AG10803 (cell line): ENCODE data around the gene SMARCAD1.

ENCODE experiments used
- DNase-seq: peaks from one replicate; pipeline ENCODE4 v3.0.0; 2010; ENCODE audit warnings: low read depth
- H3K4me3 ChIP-seq: 2 replicates; pipeline ENCODE4 v1.5.1; 2011; ENCODE audit warnings: mild to moderate bottlenecking, low read length, control low read depth
- CTCF ChIP-seq: conservative IDR thresholded peaks from 2 replicates; pipeline ENCODE4 v1.5.1; 2011; ENCODE audit warnings: mild to moderate bottlenecking, low read length, control low read depth, inconsistent platforms

The SMARCAD1 gene

GRCh38 chr4:94211861-94212260 is 4.2 kb downstream of the SMARCAD1 start:
- no peak for TF ChIP-seq CTCF
- no peak for DNase-seq
- no peak overlapping the region for H3K4me3 ChIP-seq

GRCh38 chr4:94214703-94215319 is 7.1 kb downstream of the SMARCAD1 start:
- no peak for TF ChIP-seq CTCF
- no peak overlapping the region for H3K4me3 ChIP-seq
- no peak for DNase-seq

GRCh38 chr4:94216394-94216793 is 8.7 kb downstream of the SMARCAD1 start:
- no peak for DNase-seq

GRCh38 chr4:94219402-94219801 is 11.7 kb downstream of the SMARCAD1 start:
- no peak for DNase-seq
- H3K4me3 ChIP-seq, result no peak overlapping the region
- no peak for TF ChIP-seq CTCF

More at GRCh38 chr4:94216394-94216793, 8.7 kb downstream of the SMARCAD1 start:
- no peak for TF ChIP-seq CTCF
- no peak overlapping the region for H3K4me3 ChIP-seq

- no peak overlapping the region for H3K4me3 ChIP-seq
- no peak for DNase-seq
- no peak for TF ChIP-seq CTCF
Measured at GRCh38 chr4:94221916-94222315, 14.3 kb downstream of the SMARCAD1 start.

GRCh38 chr4:94225449-94225848 is 17.8 kb downstream of the SMARCAD1 start:
- DNase-seq, result no peak
- H3K4me3 ChIP-seq, result no peak overlapping the region
- no peak for TF ChIP-seq CTCF

- no peak overlapping the region for H3K4me3 ChIP-seq
- TF ChIP-seq CTCF, result no peak
- no peak for DNase-seq
Measured at GRCh38 chr4:94226763-94227162, 19.1 kb downstream of the SMARCAD1 start.
